GM13976 (cell line): ENCODE data around the gene RUNX1.
A peak's percentile ranks its signal among the peaks of the same experiment; 100 is the strongest.

ENCODE experiments used
- DNase-seq: peaks from one replicate; pipeline ENCODE4 v3.0.0; 2012; ENCODE audit warnings: low spot score
- in situ Hi-C: fragments of 300-500 bp; cut with MboI; formaldehyde crosslinking; loops from one replicate; pipeline ENCODE4 v1.12.0; 2022; ENCODE audit warnings: low sequenced_read_pairs, mixed read lengths, inconsistent platforms; ENCODE audit not compliant: unreplicated experiment
- TF ChIP-seq, protein P1 (sequence below): IDR thresholded peaks from 2 replicates; pipeline ENCODE4 v1.5.1; 2012; ENCODE audit warnings: borderline replicate concordance, mild to moderate bottlenecking; ENCODE audit not compliant: insufficient read depth; ENCODE audit errors: extremely low read depth, missing control alignments, control extremely low read depth

RUNX1 gene

DNA sequence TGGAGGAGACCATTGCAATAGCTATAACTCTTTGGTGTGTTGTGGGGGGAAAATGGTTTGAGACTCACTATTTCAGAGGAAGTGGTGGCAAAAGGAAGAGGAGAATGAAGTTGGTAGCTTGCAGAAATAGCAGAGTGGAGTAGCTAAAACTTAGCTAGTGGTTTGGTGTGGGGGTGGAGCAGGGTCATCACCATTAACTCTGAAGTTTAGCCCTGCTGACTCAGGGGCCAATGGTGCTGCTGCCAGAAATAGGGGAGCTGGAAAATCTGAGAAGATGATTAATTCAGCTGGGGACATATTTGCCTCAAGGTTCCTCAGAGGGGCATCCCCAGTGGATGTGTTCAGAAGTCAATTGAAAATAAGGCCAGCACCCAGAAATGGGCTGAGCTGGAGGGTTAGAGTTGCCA is 65.4 kb downstream of the RUNX1 start:
- TF ChIP-seq, protein P1, sequence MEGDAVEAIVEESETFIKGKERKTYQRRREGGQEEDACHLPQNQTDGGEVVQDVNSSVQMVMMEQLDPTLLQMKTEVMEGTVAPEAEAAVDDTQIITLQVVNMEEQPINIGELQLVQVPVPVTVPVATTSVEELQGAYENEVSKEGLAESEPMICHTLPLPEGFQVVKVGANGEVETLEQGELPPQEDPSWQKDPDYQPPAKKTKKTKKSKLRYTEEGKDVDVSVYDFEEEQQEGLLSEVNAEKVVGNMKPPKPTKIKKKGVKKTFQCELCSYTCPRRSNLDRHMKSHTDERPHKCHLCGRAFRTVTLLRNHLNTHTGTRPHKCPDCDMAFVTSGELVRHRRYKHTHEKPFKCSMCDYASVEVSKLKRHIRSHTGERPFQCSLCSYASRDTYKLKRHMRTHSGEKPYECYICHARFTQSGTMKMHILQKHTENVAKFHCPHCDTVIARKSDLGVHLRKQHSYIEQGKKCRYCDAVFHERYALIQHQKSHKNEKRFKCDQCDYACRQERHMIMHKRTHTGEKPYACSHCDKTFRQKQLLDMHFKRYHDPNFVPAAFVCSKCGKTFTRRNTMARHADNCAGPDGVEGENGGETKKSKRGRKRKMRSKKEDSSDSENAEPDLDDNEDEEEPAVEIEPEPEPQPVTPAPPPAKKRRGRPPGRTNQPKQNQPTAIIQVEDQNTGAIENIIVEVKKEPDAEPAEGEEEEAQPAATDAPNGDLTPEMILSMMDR, result no peak
- DNase-seq, result peak; percentile 27
- in situ Hi-C loops, result no loop called here

DNA sequence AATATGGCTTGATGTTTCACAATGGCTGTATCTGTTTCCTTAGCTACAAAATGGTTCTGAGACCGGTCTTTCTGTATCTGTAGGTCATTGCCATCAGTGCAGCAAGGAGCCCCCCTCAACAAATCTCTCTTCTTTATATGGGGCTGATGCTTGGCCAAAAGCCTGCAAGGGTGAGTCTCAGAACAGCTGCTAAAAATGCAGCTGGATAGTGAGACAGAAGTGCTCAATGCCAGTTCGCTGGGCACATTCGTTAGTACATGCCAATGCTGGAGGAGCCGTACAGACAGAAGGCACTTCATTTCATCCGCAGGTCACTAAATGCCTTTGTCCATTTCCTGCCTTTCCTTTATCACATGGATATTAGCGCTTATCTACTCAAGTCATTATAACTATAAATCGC is 67.3 kb downstream of the RUNX1 start:
- DNase-seq, result no peak
- TF ChIP-seq, protein P1, result no peak
- in situ Hi-C loops, result no loop called here

DNA sequence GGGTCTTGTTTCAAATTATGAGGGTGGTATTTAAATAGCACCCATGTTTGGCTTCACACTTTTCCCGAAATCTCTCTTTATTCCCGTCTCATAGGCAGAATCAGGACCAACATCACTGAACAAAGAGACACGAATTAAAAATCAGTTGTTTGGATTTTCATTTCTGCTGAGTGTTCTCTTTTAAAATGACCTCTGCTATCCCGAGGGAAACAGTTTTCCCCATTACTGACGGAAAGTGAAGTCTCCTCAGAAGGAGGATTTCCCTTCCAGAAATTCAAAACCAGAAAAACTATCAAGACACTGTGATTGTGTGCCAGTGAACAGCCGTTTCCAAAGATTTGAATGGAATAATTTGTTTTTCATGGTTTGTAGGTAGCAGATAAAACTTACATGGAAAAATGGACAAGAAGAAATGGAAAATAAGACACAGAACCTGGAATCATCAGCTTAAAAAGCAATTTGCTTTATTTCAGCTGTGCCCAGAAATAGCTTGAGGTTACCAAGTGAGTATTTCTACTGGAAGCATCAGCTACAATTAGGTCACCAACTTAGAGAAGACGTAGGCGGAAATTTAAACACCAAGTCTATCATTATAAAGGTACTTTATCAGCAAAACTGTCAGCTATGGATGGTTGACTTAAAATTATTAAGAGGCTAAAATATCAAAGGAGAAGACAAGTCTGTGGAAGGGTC is 68.5 kb downstream of the RUNX1 start:
- DNase-seq, result no peak
- in situ Hi-C loops, result no loop called here
- TF ChIP-seq, protein P1, result no peak

DNA sequence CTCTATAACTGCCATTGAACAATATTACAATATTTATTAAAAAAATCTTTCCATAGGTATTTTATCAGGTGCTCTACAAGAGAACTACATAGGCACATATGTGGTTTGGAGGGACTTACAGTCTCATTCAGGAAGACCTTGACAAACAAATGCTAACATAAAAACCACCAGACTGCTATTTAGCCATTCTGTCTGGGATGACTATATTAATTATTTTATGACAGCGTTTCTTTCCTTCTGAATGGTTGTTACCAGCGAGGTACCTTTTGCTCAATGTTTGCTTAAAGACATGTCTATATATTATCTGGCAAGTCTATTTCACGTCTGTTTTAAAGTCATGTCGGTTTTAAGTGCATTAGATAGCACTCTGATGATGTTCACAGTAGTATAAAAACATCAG is 69.7 kb downstream of the RUNX1 start:
- TF ChIP-seq, protein P1, result no peak
- in situ Hi-C loops, result no loop called here
- DNase-seq, result no peak

DNA sequence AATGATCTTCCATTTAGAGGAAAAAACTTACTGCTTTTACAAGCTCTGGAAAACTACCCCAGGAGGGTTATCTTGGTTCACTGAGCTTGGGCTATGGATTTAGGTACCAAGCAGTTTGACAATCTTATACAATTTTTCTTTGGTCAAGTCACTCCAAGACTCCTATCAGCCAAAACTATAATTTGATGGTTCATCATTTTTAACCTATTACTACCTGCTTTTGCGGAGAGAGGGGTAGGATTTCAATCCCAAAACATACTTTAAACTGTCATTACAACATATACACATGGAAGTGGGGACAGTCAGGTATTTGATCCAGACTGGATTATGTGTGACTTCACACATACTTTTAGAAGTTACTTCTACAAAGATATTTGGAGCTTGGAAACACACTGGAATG is 71.8 kb downstream of the RUNX1 start:
- in situ Hi-C loops, result no loop called here
- no peak for DNase-seq
- TF ChIP-seq, protein P1, result no peak

DNA sequence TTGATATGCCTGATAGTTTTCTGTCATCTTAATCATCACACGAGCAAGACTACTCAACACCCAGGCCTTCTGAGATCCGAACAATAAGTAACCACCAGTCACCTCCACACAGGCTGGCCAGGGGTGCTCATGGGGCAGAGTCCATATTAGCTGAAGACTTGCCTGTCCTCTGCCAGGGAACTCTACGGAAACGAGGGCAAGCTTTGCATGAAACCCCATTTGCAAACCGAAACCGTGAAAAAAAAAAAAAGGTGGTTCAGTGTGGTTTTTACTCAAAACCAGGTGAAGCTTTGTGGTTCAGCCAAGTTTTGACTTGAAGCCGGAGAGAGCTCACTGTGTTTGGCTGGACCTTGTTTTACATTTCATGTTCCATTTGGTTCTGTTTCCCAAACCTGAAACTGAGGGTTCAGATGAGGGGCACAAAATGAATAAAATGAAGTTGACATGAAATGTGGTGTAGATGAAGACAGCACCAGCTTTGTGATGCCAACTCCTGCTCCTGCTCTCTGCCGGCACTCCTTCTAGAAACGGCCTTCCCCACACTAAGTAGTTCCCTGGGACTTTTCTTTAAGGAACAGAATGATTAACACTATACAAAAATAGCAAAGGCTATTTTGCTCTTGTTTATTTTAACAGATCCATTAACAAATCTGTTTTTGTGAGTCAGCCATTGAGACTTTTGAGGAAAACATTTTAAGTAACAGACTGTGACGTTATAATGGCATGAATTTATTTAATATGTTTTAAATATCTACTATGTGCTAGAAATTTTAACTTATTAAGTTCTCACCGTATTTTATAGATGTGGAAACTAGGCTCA is 74.7 kb downstream of the RUNX1 start:
- in situ Hi-C loops, result no loop called here
- TF ChIP-seq, protein P1, result no peak
- DNase-seq, result peak; percentile 47

DNA sequence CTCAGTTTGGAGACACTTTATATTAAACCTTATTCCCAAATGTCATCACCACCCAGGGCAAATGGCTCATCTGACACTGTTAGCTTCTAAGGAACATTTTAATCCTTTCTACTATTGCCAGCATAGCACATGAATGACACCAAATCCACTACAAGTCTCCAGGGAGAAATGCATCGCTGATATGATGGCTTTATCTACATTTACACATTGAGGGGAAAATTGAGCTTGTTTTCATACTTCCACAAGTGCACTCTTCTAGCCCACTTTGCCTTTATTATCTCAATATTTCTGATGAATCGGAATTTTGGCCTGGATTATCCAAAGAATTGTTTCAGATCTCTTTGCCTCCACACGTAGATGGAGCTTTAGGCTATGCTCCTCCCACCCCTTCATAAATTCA is 75.4 kb downstream of the RUNX1 start:
- TF ChIP-seq, protein P1, result no peak
- DNase-seq, result no peak
- in situ Hi-C loops, result no loop called here
